SW 1271 (cell line): ENCODE results near the gene MRTFB.

Experiments used
- DNase-seq, 2 experiments: peaks; one replicate each; lab custom pipeline; 2025; lab: John Stamatoyannopoulos, UW

The MRTFB gene

DNA sequence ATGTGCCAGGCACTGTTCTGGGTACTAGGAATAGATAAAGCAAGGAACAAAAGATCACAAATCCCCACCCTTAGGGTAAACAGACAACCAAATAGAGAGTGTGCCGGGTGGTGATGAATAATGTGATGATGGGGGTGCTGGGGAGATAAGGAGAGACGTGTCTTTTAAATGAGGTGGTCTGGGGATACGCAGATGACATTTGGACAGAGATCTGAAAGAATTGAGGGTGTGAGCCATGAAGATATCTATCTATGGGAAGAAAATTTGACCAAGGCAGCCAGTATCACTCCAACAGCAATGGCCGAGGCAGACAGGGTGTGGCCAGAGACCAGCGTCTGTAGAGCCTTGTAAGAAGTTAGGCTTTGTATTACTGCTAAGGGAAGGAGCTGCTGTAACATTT lies 165.3 kb downstream of the MRTFB start:
- DNase-seq: no peak

DNA sequence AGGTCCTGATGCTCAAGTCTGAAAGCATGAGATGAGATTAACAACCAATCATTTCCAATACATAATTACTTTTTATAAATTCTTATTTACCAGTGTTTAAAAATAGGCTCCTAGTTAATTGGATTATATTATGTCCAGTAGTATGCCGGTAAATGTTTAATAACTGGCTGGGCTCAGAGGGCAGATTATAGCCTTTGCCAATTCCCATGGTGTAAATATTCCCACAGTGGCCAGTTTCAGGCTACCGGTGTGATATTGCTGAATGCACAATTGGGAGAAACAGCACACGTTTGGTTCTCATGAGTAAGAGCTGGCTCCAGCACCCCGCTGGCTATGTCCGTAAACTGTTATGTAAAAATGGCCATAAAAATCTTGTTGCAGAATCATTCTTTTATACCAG lies 167.6 kb downstream of the MRTFB start:
- no peak for DNase-seq

DNA sequence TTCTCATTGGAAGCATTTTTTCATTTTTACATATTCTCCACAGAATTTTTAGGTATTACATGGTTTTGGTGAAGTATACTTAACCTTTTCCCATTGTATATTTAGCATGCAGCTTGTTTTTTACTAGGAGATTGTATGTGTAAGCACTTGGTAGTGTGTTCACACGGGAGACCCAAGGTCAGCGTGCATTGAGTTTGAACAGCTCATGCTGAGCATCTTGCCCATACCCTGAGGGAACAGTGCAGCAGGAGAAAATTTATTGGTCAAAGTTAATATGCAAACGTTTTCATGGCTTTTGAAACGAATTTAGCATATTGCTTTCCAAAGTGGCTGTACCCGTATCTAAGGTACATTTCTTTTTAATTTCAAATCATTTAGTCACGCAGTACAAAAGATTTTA lies 168.7 kb downstream of the MRTFB start:
- DNase-seq: no peak

DNA sequence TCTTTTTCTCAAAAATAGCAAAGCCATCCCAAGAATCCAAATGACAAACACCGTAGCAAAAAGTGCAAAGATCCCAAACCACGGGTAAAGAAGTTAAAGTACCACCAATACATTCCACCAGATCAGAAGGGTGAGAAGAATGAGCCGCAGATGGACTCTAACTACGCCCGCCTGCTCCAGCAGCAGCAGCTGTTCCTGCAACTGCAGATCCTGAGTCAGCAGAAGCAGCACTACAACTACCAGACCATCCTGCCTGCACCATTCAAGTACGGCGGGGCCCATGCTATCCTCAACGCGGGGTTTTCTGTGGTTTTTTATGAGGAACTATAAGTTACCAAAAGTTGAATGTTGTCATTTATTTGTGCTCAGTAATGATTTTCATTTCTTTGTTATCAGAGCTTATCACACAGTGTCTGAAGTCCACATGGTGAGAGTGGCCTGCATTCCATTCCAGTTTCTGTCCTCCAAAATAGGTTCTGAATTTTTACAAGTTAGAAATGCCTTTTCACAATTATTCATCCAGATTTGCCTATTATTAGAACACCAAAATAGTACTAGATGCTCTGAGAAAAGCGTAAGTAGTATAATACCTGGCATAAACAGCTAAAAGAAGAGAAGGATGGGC lies 169.2 kb downstream of the MRTFB start:
- DNase-seq: no peak

DNA sequence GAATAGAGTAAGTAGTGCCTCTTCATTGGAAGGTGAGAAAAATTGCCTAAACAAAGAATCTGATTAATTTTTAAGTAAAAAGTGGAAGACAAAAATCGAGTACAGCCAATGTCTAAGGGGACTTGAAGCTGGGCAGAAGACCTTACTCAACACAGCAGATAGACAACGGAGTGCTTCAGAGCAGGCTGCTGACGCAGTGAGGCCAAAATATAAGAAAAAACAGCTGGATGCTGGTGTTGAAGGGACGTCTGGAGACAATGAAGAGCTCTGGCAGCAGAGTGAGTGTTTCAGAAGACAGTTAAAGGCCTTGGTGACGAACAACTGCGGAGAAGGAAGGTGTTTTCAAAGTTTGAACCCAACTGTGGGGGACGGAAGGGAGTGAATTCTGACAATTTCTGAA lies 169.8 kb downstream of the MRTFB start:
- DNase-seq: no peak

DNA sequence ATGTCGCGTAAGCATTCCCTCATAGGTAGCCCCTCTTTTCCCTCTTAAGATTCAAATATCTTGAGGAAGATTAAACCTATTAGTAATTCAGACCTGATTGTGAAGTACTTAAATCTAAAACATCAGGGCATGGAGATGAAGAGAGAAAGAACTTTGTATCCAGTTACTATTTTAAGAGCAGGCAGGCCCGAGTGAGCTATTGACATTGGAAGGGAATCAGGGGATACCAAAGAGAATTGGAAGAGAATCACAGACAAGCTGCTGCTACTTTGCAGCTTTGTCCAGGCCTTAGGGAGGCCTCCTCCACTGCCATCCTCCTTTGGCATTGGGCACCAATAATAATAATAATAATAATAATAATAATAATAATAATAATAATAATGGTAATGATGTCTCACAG lies 170.5 kb downstream of the MRTFB start:
- DNase-seq: no peak

DNA sequence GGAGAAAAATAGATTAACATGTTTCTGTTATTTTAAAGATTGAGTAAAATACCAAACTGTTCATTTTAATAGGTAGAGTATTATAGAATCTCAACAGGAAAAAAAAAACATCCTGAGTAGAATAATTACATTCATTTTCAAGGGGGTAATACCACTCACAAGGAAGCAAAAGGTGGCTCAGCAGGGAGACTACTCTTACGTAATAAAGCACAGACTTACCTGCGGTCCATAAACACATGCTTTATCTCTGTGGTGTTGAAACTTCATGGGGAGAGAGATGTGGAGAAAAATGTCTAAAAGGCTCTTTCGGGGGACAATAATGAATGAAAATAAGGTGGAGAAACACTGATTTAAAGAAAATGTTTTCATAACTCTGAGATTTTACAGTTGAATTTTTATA lies 171.7 kb downstream of the MRTFB start:
- no peak for DNase-seq

DNA sequence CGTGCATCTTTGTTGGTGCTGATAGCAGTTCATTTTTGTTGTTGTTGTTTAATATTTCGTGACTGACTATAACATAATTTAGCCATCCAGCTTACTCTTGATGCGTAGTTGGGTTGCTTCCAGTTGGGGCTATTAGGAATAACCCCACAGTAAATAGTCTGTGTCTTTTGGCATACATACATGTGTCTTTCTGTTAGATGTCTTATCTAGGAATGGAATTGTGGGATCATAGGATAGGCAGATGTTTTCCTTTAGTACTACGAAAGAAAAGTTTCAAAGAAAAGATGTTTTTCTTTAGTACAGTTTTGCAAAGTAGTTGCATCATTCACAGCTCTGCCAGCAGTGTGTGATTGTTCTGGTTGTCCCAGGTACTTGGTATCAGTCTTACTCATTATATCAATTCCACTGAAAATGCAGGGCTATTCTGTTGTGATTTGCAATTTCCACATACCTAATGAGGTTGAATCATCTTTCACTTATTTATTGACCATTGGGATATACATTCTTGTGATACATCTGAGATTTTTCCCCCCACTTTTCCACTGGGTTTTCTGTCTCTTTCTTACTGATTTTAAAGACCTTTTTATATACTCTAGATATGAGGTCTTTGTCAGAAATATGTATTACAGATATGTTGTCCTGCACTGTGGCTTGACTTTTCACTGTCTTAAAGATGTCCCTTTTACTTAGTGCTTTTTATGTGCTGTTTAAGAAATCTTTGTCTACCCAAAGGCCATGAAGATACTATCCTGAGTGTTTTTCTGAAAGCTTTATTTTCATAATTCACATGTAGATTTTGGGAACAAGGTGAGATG lies 173.3 kb downstream of the MRTFB start:
- DNase-seq: no peak

DNA sequence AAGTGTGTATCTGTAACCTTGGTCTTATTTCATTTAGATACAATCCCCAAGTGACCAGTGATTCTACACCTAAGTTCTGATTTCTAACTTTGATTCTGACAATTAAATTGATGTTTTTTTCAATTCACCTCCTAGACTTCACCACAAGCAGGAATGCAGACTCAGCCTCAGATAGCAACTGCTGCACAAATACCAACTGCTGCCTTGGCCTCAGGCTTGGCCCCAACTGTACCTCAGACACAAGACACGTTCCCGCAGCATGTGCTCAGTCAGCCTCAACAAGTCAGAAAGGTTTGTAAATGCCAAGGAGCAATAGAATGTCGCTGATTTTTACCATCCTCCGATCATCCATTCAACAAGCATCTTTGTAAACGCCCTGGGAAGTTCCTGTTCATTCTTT lies 177.7 kb downstream of the MRTFB start:
- DNase-seq: no peak

DNA sequence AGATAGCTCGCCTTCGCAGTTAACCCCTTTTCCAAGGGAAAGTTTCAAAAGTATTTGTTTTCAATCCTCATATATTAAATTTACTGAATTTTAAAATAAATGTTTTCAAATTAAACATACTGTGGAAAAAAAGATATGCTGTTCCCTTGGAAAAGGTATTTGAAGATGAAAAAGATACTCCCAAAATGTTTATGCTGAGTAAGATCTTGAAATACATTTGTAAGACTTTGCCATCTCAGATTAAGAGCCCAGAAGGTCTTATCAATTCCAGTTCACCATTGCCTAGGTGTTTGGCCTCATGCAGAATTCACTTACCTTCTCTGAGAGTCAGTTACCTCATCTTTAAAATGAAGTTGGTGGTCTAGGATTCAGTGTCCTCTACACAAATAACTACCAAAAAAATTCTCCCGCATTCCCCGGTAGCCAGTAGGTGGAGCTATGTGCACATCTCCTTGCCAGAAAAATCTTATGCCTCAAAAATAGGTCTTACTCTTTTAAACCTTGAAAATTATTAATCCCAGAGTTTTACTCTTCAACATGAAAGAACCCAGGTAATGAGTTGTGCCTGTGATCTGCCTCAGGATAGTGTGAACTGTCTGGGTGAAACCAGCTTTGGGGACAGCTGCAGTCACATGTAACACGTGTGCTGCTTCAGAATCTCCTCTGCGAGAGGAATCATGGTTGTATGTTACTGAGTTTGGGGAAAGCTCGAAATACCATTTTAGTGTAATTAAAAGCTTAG lies 178.3 kb downstream of the MRTFB start:
- peak in 1 of 2 experiments; percentile 16 for DNase-seq

DNA sequence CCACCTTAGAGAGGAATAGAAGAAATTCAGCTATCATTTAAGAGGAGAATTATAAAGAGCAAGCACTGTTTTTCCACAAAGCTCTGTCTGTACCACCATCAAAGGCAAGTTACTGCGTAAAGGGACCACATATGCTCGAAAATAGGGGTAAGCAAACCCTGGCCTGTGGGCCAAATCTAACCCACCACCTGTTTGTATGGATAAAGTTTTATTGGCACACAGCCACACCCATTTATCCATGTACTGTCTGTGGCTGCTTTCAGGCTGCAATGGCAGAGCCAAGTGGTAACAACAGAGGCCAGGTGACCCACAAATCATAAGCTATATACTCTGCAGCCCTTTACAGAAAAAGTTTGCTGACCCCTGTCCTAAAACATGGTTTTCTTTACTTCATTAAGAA lies 180.3 kb downstream of the MRTFB start:
- no peak for DNase-seq

DNA sequence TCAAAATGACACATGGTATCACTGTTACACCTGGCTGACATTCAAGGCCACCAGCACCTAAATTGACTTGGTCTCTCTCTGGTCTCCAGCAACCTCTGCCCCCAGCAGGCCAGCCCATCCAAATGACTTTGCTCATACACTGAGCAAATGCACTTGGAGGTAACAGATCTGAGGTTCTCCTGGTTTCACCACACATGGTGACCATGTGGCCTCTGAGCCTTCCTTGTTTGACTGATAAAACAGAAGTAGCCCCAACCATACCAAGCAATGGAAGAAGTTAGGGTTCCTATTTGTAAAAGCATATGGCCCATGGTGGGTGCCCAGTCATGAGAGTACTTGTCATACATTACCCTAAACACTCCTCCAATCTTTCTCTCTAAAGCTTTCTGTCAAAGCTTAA lies 181.7 kb downstream of the MRTFB start:
- DNase-seq: no peak

DNA sequence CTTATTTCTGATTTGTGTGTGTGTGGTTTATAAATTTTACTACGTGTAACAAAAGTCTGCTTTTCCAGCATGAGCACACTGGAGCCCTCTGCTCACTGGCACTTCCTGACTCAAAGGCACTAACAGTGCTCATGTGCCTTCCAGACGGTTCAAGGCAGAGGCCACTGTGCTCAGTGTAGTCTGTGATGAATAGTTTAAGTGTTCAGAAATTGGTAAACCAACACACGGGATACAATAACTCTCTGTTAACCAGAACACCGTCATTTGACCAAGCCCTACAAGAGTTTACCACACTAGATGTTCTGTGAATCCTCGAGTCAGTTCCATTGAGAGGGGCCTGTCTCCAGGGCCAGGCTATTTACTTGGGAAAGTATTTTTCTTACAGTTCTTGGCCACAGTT lies 191.9 kb downstream of the MRTFB start:
- DNase-seq: no peak

DNA sequence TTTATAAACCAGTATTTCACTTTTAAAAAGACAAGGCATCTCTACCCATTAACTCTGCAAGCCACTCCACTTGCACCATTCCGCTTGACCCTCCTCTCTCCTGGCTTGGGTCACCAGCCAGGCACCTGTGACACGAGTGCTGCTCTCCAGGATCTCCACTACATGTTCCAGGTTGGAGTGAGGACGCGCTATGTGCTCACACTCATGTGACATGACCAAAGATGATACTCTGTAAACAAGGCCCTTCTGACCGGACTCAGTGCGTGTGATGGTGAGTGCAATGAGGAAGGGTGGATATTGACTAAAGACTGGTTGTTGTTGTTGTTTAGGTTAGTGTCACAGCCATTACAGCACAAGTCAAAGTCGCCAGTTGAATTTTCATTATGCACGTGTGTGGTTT lies 192.7 kb downstream of the MRTFB start:
- no peak for DNase-seq

DNA sequence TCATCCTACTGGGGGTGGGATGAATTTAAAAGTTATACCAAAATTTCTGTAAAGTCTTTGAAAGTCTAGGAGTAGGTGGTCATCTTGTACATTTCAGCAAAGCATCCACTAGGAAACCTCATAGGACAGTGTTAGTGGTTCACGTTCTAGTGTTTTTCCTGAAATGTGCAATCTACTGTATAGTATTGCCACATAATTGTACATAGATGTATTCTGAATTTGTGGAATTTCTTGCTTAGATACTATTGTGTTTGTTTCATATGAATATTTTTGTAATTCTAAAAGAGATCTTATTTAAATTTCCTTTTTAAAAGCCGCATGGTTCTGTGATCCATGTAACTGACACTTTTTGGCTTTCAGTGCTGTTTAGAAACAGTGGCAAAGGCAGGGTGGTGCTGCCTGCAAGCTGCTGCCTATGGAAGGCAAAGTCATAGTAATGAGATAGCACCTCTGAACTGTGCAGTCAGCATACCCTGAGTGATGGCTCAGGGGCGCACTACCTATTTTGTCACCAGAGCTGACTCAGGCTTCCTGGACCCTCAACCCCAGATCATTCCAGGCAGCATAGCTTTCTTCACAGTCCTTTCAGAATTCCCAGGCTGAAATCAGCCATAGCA lies 193.3 kb downstream of the MRTFB start:
- DNase-seq: no peak

DNA sequence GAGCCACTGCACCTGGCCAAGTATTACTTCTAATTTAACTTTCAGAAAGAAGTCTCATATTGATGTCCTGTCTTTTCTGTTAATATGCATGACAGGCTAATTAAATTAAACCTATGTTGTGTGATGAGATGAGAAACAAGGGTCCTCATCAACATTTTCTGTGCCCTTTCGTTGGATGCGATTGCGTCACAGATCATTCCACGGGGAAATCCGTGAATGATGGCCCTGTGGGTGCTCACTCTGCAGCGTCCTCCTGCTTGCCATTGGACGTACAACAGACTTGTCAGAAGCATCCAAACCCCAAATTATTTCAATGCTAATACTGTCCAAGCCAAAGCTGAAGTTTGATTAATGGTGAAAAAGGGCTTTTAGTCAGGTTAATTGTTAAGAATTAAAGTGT lies 197.0 kb downstream of the MRTFB start:
- DNase-seq: no peak

DNA sequence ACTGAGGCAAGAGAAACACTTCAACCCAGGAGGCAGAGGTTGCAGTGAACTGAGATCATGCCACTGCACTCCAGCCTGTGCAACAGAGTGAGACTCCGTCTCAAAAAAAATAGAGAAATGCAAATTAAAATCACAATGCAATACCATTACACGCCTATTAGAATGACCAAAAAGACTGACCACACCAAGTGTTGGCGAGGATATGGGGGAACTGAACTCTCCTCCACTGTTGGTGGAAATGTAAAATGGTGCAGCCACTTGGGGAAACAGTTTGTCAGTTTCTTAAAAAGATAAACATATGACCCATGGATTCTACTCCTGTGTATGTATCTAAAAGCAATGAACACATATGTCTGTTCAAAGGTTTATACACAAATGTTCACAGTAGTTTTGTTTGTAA lies 204.8 kb downstream of the MRTFB start:
- DNase-seq: no peak

DNA sequence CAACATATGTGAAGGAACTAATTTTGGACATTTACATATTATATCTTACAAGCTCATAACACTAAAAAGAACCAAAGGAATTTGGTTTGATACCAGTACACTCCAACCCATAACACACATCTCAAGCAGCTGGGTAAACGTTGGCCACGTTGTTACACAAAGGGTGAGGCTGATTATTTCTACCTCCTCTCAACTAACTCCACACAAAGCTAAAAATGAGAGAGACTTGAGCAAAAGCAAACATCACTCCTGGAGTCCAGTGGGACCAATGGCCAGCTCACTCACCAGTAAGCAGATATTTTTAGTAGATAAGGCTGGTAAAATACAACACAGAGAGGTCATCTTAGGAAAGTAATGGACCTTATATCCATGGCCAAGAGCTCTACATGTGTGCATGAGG lies 207.6 kb downstream of the MRTFB start:
- DNase-seq: no peak

DNA sequence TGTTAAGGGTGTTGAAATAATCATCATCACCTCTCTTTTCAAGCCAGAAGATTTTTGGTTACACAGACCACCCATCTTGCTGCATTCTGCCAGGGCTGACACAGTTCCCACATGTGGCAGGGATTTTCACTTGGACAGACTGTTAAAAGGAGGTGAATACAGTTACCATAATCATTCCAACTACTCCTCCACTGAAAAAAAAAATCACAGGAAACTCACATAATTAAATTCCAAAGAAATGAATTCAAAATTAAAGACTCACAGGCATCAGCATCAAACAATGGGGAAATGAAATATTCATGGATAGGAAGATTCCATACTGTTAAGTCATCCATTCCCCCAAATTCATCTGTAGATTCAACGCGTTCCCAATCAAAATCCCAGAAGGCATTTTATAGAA lies 209.4 kb downstream of the MRTFB start:
- DNase-seq: no peak

DNA sequence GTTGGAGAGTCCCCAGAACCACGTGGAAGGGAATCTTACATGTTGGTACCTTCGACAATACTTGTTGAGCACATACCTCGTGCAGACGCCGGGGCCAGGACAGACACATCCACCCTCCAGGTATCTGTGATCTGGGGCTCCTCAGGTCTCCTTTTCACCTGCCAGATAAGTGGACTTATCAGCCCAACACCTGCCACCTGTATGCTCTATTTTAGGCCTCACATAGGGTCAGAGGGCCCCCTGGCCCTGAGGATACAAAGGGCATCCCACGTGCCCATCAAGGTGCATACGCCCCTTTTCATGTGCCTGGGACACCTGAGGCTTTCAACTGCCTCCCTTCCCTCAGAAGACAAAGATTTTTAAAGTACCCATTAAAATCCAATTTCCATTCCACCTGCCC lies 212.7 kb downstream of the MRTFB start:
- DNase-seq: no peak

DNA sequence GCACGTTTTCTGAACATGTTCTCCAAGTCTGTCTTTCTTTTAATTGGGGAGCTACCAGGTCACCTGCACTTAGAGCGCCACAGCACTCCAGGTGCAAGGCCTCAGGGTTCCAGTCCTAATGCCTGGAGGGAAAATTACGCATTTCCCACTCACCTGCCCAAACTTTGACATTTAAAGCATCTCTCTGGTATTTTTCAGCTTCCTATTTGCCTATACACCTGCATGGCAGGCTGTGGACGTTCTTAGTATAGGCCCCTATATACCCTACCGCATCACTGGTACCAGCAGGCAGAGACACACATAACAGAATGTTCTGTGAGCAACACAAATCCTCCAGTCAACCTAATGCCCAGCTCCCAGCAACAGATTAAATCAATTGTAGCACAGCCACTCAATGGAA lies 213.3 kb downstream of the MRTFB start:
- no peak for DNase-seq

DNA sequence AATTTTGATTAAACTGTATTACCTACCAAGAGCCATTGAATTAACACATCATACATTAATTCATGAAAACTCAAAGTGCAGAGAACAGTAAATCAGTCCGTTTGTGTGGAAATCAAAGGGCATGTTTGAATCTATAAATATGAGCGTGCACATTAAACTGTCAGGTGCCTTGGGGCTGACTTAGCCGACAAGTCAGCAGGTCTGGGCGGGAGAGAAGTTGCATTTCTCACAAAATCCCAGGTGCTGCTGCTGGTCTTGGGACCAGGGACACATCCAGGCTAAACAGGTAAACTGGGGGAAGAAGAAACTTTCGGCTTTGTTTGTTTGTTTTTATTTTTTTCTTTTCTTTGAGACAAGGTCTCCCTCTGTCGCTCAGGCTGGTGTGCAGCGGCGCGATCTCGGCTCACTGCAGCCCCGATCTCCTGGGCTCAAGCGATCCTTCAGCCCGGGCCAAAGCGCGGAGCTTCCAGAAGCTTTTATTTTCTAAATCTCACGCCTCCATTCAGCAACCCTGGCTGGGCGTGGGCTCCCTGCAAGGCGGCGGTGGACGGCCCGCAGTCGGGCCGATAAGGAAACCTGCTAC lies 213.9 kb downstream of the MRTFB start:
- DNase-seq: peak in 1 of 2 experiments; percentile 68
